Epithelial cell of proximal tubule (primary cell): Measurements from ENCODE around the gene PHTF2. TPM values are rescaled to one million over a fixed set of nuclear protein-coding genes. Genes with fewer than 3 reads are reported as not detected.
"Not testable (repeated sequence)": the region's sequence is repeated elsewhere in the genome, so short reads cannot be mapped to it uniquely, and the experiment has no call there.

Experiments used
- DNase-seq: peaks from one replicate; pipeline ENCODE4 v3.0.0-alpha.2; 2011; ENCODE audit warnings: low read depth
- H3K4me3 ChIP-seq: 2 replicates; pipeline ENCODE4 v1.5.1; 2011; ENCODE audit warnings: low read depth, mild to moderate bottlenecking, low read length
- CTCF ChIP-seq: conservative IDR thresholded peaks from 2 replicates; pipeline ENCODE4 v1.5.1; 2012; ENCODE audit warnings: low read depth, mild to moderate bottlenecking, low read length
- total RNA-seq: library from RNA; depleted of rRNA; stranded (reverse); fragments of >200 nt; gene quantifications from 2 replicates; pipeline ENCODE4 v1.2.3, GENCODE V29; 2015

The PHTF2 gene
- total RNA-seq, 1 donor from 2014 or later = 7.7 TPM

- no peak for TF ChIP-seq CTCF
- DNase-seq = no peak
- no peak overlapping the region for H3K4me3 ChIP-seq
Observed at GRCh38 chr7:77782383-77782782, 16.2 kb upstream of the PHTF2 start.

GRCh38 chr7:77783111-77783510, 15.5 kb upstream of the PHTF2 start:
- TF ChIP-seq CTCF = no peak
- DNase-seq = no peak
- no peak overlapping the region for H3K4me3 ChIP-seq

- no peak overlapping the region for H3K4me3 ChIP-seq
- TF ChIP-seq CTCF = no peak
- no peak for DNase-seq
Observed at GRCh38 chr7:77783545-77783944, 15.0 kb upstream of the PHTF2 start.

- not testable (repeated sequence) for H3K4me3 ChIP-seq, DNase-seq
Observed at GRCh38 chr7:77784426-77784825, 14.1 kb upstream of the PHTF2 start.

GRCh38 chr7:77786018-77786417, 12.6 kb upstream of the PHTF2 start:
- no peak for TF ChIP-seq CTCF
- no peak for DNase-seq
- no peak overlapping the region for H3K4me3 ChIP-seq

GRCh38 chr7:77786741-77787140, 11.8 kb upstream of the PHTF2 start:
- H3K4me3 ChIP-seq = no peak overlapping the region
- TF ChIP-seq CTCF = no peak
- DNase-seq = no peak

GRCh38 chr7:77788327-77788902, 10.2 kb upstream of the PHTF2 start:
- no peak overlapping the region for H3K4me3 ChIP-seq
- TF ChIP-seq CTCF = no peak
- no peak for DNase-seq
